Measurements from ENCODE around the gene SPRY2.

SPRY2 gene

GRCh38 chr13:80303225-80303811 lies 37.6 kb downstream of the SPRY2 start:
- no peaks in the 10 kb centered on the region for H3K36me3 ChIP-seq (ENCODE audit: control insufficient read depth, low read length)
- H3K79me2 ChIP-seq (ENCODE audit: control insufficient read depth, low read length), result no peaks in the 10 kb centered on the region
- no peak overlapping the region for H3K27ac ChIP-seq (ENCODE audit: low read depth, low read length)
- H3K9me2 ChIP-seq (replicated peaks; ENCODE audit: control insufficient read depth, low read length), result no peaks in the 10 kb centered on the region
- H3K4me2 ChIP-seq (ENCODE audit: low read length), result no peak overlapping the region
- no peaks in the 10 kb centered on the region for H3K9me3 ChIP-seq (ENCODE audit: control insufficient read depth, insufficient read depth, low read length)
- H3K27me3 ChIP-seq (ENCODE audit: control insufficient read depth, low read length), result no peaks in the 10 kb centered on the region
- no peak overlapping the region for H3K4me3 ChIP-seq (ENCODE audit: low read length)
- TF ChIP-seq EZH2phosphoT487 (IDR thresholded peaks at IDR 0.05; ENCODE audit: borderline replicate concordance, low read length), result no peak
- no peak for TF ChIP-seq CTCF (IDR thresholded peaks at IDR 0.05; ENCODE audit: low read depth, low read length, poor library complexity, severe bottlenecking)
- no peaks in the 10 kb centered on the region for H3K4me1 ChIP-seq (ENCODE audit: control insufficient read depth, low read length)
- H3F3A ChIP-seq (ENCODE audit: control insufficient read depth, insufficient read depth), result no peaks in the 10 kb centered on the region
- no peaks in the 10 kb centered on the region for H4K20me1 ChIP-seq (ENCODE audit: control insufficient read depth, insufficient read depth, low read depth, low read length)

- no peaks in the 10 kb centered on the region for H3F3A ChIP-seq (ENCODE audit: control insufficient read depth, insufficient read depth)
- no peaks in the 10 kb centered on the region for H3K9me2 ChIP-seq (replicated peaks; ENCODE audit: control insufficient read depth, low read length)
- H4K20me1 ChIP-seq (ENCODE audit: control insufficient read depth, insufficient read depth, low read depth, low read length), result no peaks in the 10 kb centered on the region
- no peaks in the 10 kb centered on the region for H3K36me3 ChIP-seq (ENCODE audit: control insufficient read depth, low read length)
- H3K4me3 ChIP-seq (ENCODE audit: low read length), result no peak overlapping the region
- no peaks in the 10 kb centered on the region for H3K79me2 ChIP-seq (ENCODE audit: control insufficient read depth, low read length)
- H3K27me3 ChIP-seq (ENCODE audit: control insufficient read depth, low read length), result no peaks in the 10 kb centered on the region
- H3K4me2 ChIP-seq (ENCODE audit: low read length), result no peak overlapping the region
- no peaks in the 10 kb centered on the region for H3K9me3 ChIP-seq (ENCODE audit: control insufficient read depth, insufficient read depth, low read length)
- no peak for TF ChIP-seq CTCF (IDR thresholded peaks at IDR 0.05; ENCODE audit: low read depth, low read length, poor library complexity, severe bottlenecking)
- no peak for TF ChIP-seq EZH2phosphoT487 (IDR thresholded peaks at IDR 0.05; ENCODE audit: borderline replicate concordance, low read length)
- no peak overlapping the region for H3K27ac ChIP-seq (ENCODE audit: low read depth, low read length)
- no peaks in the 10 kb centered on the region for H3K4me1 ChIP-seq (ENCODE audit: control insufficient read depth, low read length)
Measured at GRCh38 chr13:80299046-80299445, 41.9 kb downstream of the SPRY2 start.

GRCh38 chr13:80297503-80297902 lies 43.4 kb downstream of the SPRY2 start:
- no peak for TF ChIP-seq EZH2phosphoT487 (IDR thresholded peaks at IDR 0.05; ENCODE audit: borderline replicate concordance, low read length)
- no peak for TF ChIP-seq CTCF (IDR thresholded peaks at IDR 0.05; ENCODE audit: low read depth, low read length, poor library complexity, severe bottlenecking)
- Histone ChIP-seq H3K36me3 (ENCODE audit: control insufficient read depth, low read length) (no peaks in the 10 kb centered on the region), H3K4me3 (ENCODE audit: low read length) (no peak overlapping the region), H3K9me2 (replicated peaks; ENCODE audit: control insufficient read depth, low read length) (no peaks in the 10 kb centered on the region), H3F3A (ENCODE audit: control insufficient read depth, insufficient read depth) (no peaks in the 10 kb centered on the region), H3K4me1 (ENCODE audit: control insufficient read depth, low read length) (no peaks in the 10 kb centered on the region), H3K27ac (ENCODE audit: low read depth, low read length) (no peak overlapping the region), H4K20me1 (ENCODE audit: control insufficient read depth, insufficient read depth, low read depth, low read length) (no peaks in the 10 kb centered on the region), H3K27me3 (ENCODE audit: control insufficient read depth, low read length) (no peaks in the 10 kb centered on the region), H3K79me2 (ENCODE audit: control insufficient read depth, low read length) (no peaks in the 10 kb centered on the region), H3K9me3 (ENCODE audit: control insufficient read depth, insufficient read depth, low read length) (no peaks in the 10 kb centered on the region), H3K4me2 (ENCODE audit: low read length) (no peak overlapping the region)
